ENCODE results near the gene PLEKHA1.

The PLEKHA1 gene

GRCh38 chr10:122465401-122466040 is 91.0 kb downstream of the PLEKHA1 start:
- no peak overlapping the region for H3K14ac ChIP-seq (ENCODE audit: low read length in 2 of 2)
- no peak overlapping the region for H3K27ac ChIP-seq (ENCODE audit: low read length, poor library complexity, severe bottlenecking)

GRCh38 chr10:122466951-122467381 is 92.5 kb downstream of the PLEKHA1 start:
- WGBS: 93% methylated on average over 8 of the region's 8 CpGs

More at GRCh38 chr10:122465401-122466040, 91.0 kb downstream of the PLEKHA1 start:
- Histone ChIP-seq H3K79me1 (replicated peaks; ENCODE audit: low read length, poor library complexity, severe bottlenecking) (peaks cover 22% of the 10 kb centered on the region), H2AFZ (ENCODE audit: low read depth, low read length) (no peak overlapping the region), H2AK5ac (ENCODE audit: low read length, severe bottlenecking) (no peak overlapping the region), H3K23ac (ENCODE audit: low read length in 2 of 2) (no peak overlapping the region), H3K4ac (ENCODE audit: low read depth in 1 of 2, low read length in 2 of 2) (no peak overlapping the region), H3K27me3 (ENCODE audit: control insufficient read depth in 1 of 2, insufficient read depth in 1 of 2, low read length in 2 of 2) (peaks cover 0 to 6% of the 10 kb centered on the region in 2 experiments), H3K9ac (ENCODE audit: low read length) (peak overlapping the region; percentile 58), H2BK5ac (ENCODE audit: low read depth, low read length, poor library complexity, severe bottlenecking) (no peak overlapping the region), H3K4me1 (ENCODE audit: control insufficient read depth, insufficient read depth, low read depth, low read length) (peaks cover 16% of the 10 kb centered on the region), H3K4me2 (ENCODE audit: low read length, poor library complexity, severe bottlenecking) (no peak overlapping the region), H3K9me3 (ENCODE audit: control insufficient read depth, low read length) (no peaks in the 10 kb centered on the region), H4K91ac (ENCODE audit: low read length) (no peak overlapping the region), H4K8ac (ENCODE audit: low read length) (peak overlapping the region; percentile 24), H3K4me3 (ENCODE audit: insufficient read depth in 1 of 2, low read depth in 1 of 2, low read length in 2 of 2) (peak overlapping the region in 1 of 2 experiments; percentile 95), H2BK15ac (ENCODE audit: low read depth, poor library complexity, severe bottlenecking) (no peak overlapping the region), H3K36me3 (ENCODE audit: control insufficient read depth in 1 of 2, insufficient read depth in 2 of 2, low read depth in 1 of 2, low read length in 2 of 2) (peaks cover 3 to 31% of the 10 kb centered on the region in 2 experiments), H3K18ac (ENCODE audit: low read depth in 1 of 2, low read length in 2 of 2) (peak overlapping the region in 1 of 2 experiments; percentile 39), H2BK12ac (ENCODE audit: low read length in 2 of 2) (no peak overlapping the region), H2BK120ac (ENCODE audit: low read depth, low read length) (no peak overlapping the region)
- WGBS: 82% methylated on average over 6 of the region's 6 CpGs
- DNase-seq: no peak

GRCh38 chr10:122467701-122468100 is 93.2 kb downstream of the PLEKHA1 start:
- H2BK12ac ChIP-seq (ENCODE audit: low read length in 2 of 2): peak overlapping the region in 1 of 2 experiments; percentile 70
- no peak overlapping the region for H3K9ac ChIP-seq (ENCODE audit: low read length)
- no peak overlapping the region for H3K4me3 ChIP-seq (ENCODE audit: insufficient read depth in 1 of 2, low read depth in 1 of 2, low read length in 2 of 2)
- H4K8ac ChIP-seq (ENCODE audit: low read length): peak overlapping the region; percentile 32
- H3K27me3 ChIP-seq (ENCODE audit: control insufficient read depth in 1 of 2, insufficient read depth in 1 of 2, low read length in 2 of 2): peaks cover 0 to 6% of the 10 kb centered on the region in 2 experiments
- H3K36me3 ChIP-seq (ENCODE audit: control insufficient read depth in 1 of 2, insufficient read depth in 2 of 2, low read depth in 1 of 2, low read length in 2 of 2): peaks cover 6 to 39% of the 10 kb centered on the region in 2 experiments
- peaks cover 7% of the 10 kb centered on the region for H3K4me1 ChIP-seq (ENCODE audit: control insufficient read depth, insufficient read depth, low read depth, low read length)
- over 99% methylated on average over 4 of the region's 6 CpGs for WGBS
- H3K27ac ChIP-seq (ENCODE audit: low read length, poor library complexity, severe bottlenecking): no peak overlapping the region
- H2BK120ac ChIP-seq (ENCODE audit: low read depth, low read length): peak overlapping the region; percentile 7
- H3K79me1 ChIP-seq (replicated peaks; ENCODE audit: low read length, poor library complexity, severe bottlenecking): peaks cover 23% of the 10 kb centered on the region
- DNase-seq: no peak
- no peak overlapping the region for H3K14ac ChIP-seq (ENCODE audit: low read length in 2 of 2)
- no peak overlapping the region for H3K23ac ChIP-seq (ENCODE audit: low read length in 2 of 2)
- H2BK5ac ChIP-seq (ENCODE audit: low read depth, low read length, poor library complexity, severe bottlenecking): no peak overlapping the region
- H3K9me3 ChIP-seq (ENCODE audit: control insufficient read depth, low read length): no peaks in the 10 kb centered on the region
- H3K18ac ChIP-seq (ENCODE audit: low read depth in 1 of 2, low read length in 2 of 2): no peak overlapping the region
- no peak overlapping the region for H4K91ac ChIP-seq (ENCODE audit: low read length)
- no peak overlapping the region for H2AK5ac ChIP-seq (ENCODE audit: low read length, severe bottlenecking)
- no peak overlapping the region for H3K4ac ChIP-seq (ENCODE audit: low read depth in 1 of 2, low read length in 2 of 2)
- H2AFZ ChIP-seq (ENCODE audit: low read depth, low read length): no peak overlapping the region
- H2BK15ac ChIP-seq (ENCODE audit: low read depth, poor library complexity, severe bottlenecking): no peak overlapping the region
- no peak overlapping the region for H3K4me2 ChIP-seq (ENCODE audit: low read length, poor library complexity, severe bottlenecking)

More at GRCh38 chr10:122466951-122467381, 92.5 kb downstream of the PLEKHA1 start:
- Histone ChIP-seq H3K4ac (ENCODE audit: low read depth in 1 of 2, low read length in 2 of 2) (peak overlapping the region in 1 of 2 experiments; percentile 77), H3K27ac (ENCODE audit: low read length, poor library complexity, severe bottlenecking) (no peak overlapping the region), H3K36me3 (ENCODE audit: control insufficient read depth in 1 of 2, insufficient read depth in 2 of 2, low read depth in 1 of 2, low read length in 2 of 2) (peaks cover 6 to 35% of the 10 kb centered on the region in 2 experiments), H4K91ac (ENCODE audit: low read length) (peak overlapping the region; percentile 61), H3K9me3 (ENCODE audit: control insufficient read depth, low read length) (no peaks in the 10 kb centered on the region), H3K4me1 (ENCODE audit: control insufficient read depth, insufficient read depth, low read depth, low read length) (peaks cover 10% of the 10 kb centered on the region), H3K23ac (ENCODE audit: low read length in 2 of 2) (no peak overlapping the region), H3K18ac (ENCODE audit: low read depth in 1 of 2, low read length in 2 of 2) (peak overlapping the region in 1 of 2 experiments; percentile 24), H2BK120ac (ENCODE audit: low read depth, low read length) (peak overlapping the region; percentile 7), H3K4me3 (ENCODE audit: insufficient read depth in 1 of 2, low read depth in 1 of 2, low read length in 2 of 2) (no peak overlapping the region), H3K14ac (ENCODE audit: low read length in 2 of 2) (no peak overlapping the region), H3K9ac (ENCODE audit: low read length) (no peak overlapping the region), H2AFZ (ENCODE audit: low read depth, low read length) (no peak overlapping the region), H3K79me1 (replicated peaks; ENCODE audit: low read length, poor library complexity, severe bottlenecking) (peaks cover 24% of the 10 kb centered on the region), H4K8ac (ENCODE audit: low read length) (no peak overlapping the region), H2BK5ac (ENCODE audit: low read depth, low read length, poor library complexity, severe bottlenecking) (no peak overlapping the region), H2AK5ac (ENCODE audit: low read length, severe bottlenecking) (no peak overlapping the region), H2BK15ac (ENCODE audit: low read depth, poor library complexity, severe bottlenecking) (peak overlapping the region; percentile 84), H3K4me2 (ENCODE audit: low read length, poor library complexity, severe bottlenecking) (no peak overlapping the region), H2BK12ac (ENCODE audit: low read length in 2 of 2) (peak overlapping the region in 1 of 2 experiments; percentile 8), H3K27me3 (ENCODE audit: control insufficient read depth in 1 of 2, insufficient read depth in 1 of 2, low read length in 2 of 2) (peaks cover 0 to 6% of the 10 kb centered on the region in 2 experiments)
- no peak for DNase-seq

GRCh38 chr10:122468307-122468925 is 93.9 kb downstream of the PLEKHA1 start:
- Histone ChIP-seq H3K9me3 (ENCODE audit: control insufficient read depth, low read length) (no peaks in the 10 kb centered on the region), H3K4ac (ENCODE audit: low read depth in 1 of 2, low read length in 2 of 2) (peak overlapping the region; percentile 48 to 65), H3K36me3 (ENCODE audit: control insufficient read depth in 1 of 2, insufficient read depth in 2 of 2, low read depth in 1 of 2, low read length in 2 of 2) (peaks cover 6 to 39% of the 10 kb centered on the region in 2 experiments), H4K91ac (ENCODE audit: low read length) (peak overlapping the region; percentile 53), H2BK15ac (ENCODE audit: low read depth, poor library complexity, severe bottlenecking) (peak overlapping the region; percentile 2), H3K27me3 (ENCODE audit: control insufficient read depth in 1 of 2, insufficient read depth in 1 of 2, low read length in 2 of 2) (no peaks in the 10 kb centered on the region), H3K4me3 (ENCODE audit: insufficient read depth in 1 of 2, low read depth in 1 of 2, low read length in 2 of 2) (peak overlapping the region in 1 of 2 experiments; percentile 42), H4K8ac (ENCODE audit: low read length) (no peak overlapping the region), H3K4me1 (ENCODE audit: control insufficient read depth, insufficient read depth, low read depth, low read length) (peaks cover 4% of the 10 kb centered on the region), H3K27ac (ENCODE audit: low read length, poor library complexity, severe bottlenecking) (peak overlapping the region; percentile 10), H3K9ac (ENCODE audit: low read length) (peak overlapping the region; percentile 62), H2AK5ac (ENCODE audit: low read length, severe bottlenecking) (no peak overlapping the region), H2AFZ (ENCODE audit: low read depth, low read length) (no peak overlapping the region), H3K23ac (ENCODE audit: low read length in 2 of 2) (no peak overlapping the region), H3K4me2 (ENCODE audit: low read length, poor library complexity, severe bottlenecking) (no peak overlapping the region), H2BK12ac (ENCODE audit: low read length in 2 of 2) (peak overlapping the region in 1 of 2 experiments; percentile 75), H2BK120ac (ENCODE audit: low read depth, low read length) (no peak overlapping the region), H3K79me1 (replicated peaks; ENCODE audit: low read length, poor library complexity, severe bottlenecking) (peaks cover 21% of the 10 kb centered on the region), H3K18ac (ENCODE audit: low read depth in 1 of 2, low read length in 2 of 2) (peak overlapping the region; percentile 63 to 78), H2BK5ac (ENCODE audit: low read depth, low read length, poor library complexity, severe bottlenecking) (no peak overlapping the region), H3K14ac (ENCODE audit: low read length in 2 of 2) (peak overlapping the region in 1 of 2 experiments; percentile 49)
- 82% methylated on average over 3 of the region's 5 CpGs for WGBS
- DNase-seq: no peak

All from mesenchymal stem cell (in vitro differentiated cells and primary cell).